Measurements from ENCODE around the gene SRC.

SRC gene

DNA sequence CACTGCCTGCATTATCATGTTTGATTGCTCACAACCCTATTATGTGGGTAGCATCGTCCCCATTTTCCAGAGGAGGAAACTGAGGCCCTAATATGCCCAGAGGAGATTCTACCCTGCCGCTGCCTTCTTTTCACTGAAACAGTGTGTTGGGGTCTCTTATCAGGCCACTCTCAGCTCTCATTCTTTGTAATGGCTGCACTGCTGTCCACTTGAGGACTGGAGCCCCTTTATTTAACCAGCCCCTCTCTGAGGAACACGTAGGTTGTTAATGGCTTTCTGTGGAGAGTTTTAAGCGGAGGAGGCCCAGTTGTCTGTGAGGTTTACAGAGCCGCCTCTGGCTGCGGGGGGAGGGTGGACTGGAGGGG lies 32.5 kb downstream of the SRC start:
- peak overlapping the region; percentile 55 for H3K27ac ChIP-seq
- no peak for DNase-seq (ENCODE audit: low spot score)
- TF ChIP-seq, protein P1, sequence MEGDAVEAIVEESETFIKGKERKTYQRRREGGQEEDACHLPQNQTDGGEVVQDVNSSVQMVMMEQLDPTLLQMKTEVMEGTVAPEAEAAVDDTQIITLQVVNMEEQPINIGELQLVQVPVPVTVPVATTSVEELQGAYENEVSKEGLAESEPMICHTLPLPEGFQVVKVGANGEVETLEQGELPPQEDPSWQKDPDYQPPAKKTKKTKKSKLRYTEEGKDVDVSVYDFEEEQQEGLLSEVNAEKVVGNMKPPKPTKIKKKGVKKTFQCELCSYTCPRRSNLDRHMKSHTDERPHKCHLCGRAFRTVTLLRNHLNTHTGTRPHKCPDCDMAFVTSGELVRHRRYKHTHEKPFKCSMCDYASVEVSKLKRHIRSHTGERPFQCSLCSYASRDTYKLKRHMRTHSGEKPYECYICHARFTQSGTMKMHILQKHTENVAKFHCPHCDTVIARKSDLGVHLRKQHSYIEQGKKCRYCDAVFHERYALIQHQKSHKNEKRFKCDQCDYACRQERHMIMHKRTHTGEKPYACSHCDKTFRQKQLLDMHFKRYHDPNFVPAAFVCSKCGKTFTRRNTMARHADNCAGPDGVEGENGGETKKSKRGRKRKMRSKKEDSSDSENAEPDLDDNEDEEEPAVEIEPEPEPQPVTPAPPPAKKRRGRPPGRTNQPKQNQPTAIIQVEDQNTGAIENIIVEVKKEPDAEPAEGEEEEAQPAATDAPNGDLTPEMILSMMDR (conservative IDR thresholded peaks at IDR 0.05; ENCODE audit: low read depth) = no peak
- POLR2A ChIA-PET (ENCODE audit: low non-redundant PET) = no interaction called here
- CTCF ChIA-PET = interaction anchor here (0.7 to 0.9 kb wide), 2 partner anchors 25 to 1280 kb away, joined by 4 to 8 read pairs; no protein-coding TSS in a partner anchor

DNA sequence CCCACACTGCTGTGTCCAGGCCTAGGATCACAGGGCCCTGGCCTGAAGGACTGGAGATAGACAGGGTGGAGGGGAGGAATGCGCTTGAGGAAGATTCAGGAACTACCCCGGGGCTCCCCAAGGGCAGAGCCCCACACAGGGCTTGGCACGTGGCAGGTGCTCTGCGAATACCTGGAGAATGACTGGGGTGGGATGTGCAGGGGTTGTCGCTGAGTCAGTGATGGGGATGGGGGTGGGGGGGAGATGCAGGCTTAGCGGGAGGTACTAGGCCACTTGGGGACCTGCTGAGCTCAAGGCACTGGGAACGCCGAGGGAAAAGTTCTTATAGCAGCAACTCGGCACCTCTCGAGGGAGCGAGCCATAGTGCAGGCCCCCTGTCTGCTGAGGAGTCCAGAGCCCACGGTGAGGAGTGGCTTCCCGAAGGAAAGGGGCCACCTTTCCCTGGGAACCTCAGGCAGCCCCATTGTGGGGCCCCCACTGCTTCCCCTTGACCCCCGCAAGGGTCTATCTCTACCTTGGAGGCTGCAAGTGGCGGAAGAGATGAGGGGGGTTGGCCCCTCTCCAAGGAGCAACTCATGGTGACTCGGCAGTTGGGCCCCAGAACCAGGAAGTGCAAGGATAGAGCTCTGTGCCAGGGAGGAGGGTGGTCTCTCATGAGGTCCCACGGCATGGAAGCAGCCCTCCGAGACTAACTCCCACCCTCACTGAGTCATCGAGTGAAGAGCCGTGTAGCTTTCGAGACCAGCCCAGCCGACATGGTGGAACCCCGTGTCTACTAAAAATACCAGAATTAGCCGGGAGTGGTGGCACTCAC lies 33.1 kb downstream of the SRC start:
- ChIA-PET POLR2A (ENCODE audit: low non-redundant PET) (interaction anchor here (0.6 to 0.9 kb wide), 2 partner anchors 16 to 90 kb away, joined by 3 to 8 read pairs; partner anchors contain the start of gene MANBAL), CTCF (interaction anchor here (1.0 kb wide), 1 partner anchor 9 kb away, joined by 4 read pairs; no protein-coding TSS in a partner anchor)
- TF ChIP-seq, protein P1 (conservative IDR thresholded peaks at IDR 0.05; ENCODE audit: low read depth) = no peak
- DNase-seq (ENCODE audit: low spot score) = peak; percentile 64
- H3K27ac ChIP-seq = peak overlapping the region; percentile 55

DNA sequence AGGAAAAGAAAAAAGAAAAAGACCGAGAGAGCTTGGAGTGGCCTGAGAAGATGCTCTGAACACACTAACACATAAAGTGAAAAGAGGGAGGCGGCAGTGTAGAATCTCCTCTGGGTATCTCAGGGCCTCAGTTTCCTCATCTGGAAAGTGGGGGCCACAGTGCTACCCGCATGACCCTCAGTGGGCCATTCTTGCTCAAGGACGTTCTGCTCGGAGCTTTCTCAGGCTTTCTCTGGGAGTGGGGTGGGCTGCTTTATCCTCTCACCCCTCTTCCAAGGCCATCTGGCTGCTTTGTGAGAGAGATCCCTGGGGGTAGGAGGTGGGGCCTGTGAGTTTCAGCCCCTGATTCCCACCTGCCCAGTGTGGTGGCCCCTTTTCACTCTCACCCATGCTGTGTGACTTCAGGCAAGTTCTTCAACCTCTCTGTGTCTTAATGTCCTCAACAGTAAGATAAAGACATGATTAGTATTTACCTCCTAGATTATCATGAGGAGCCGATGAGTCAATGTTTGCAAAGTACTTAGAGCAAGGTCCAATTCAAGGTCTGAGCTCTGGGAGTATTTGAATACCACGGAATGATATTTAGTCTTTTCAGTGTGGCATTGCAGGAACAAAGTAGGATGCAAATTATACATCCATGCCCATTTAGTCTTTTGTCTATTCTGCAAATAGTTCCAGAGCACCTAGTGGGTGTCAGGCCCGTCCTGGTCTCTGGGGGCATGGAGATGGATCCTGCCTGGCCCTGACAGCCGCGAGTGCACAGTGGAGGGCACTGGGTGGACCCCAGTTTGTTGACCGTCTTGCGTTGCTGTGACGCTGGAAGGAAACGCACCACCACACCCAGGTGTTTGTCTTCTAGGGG lies 34.3 kb downstream of the SRC start:
- peak overlapping the region; percentile 43 for H3K27ac ChIP-seq
- CTCF ChIA-PET = interaction anchor here (0.9 to 1.3 kb wide), 3 partner anchors 8 to 98 kb away, joined by 4 to 6 read pairs (median 4); no protein-coding TSS in a partner anchor
- TF ChIP-seq, protein P1 (conservative IDR thresholded peaks at IDR 0.05; ENCODE audit: low read depth) = no peak
- POLR2A ChIA-PET (ENCODE audit: low non-redundant PET) = interaction anchor here (0.6 kb wide), 2 partner anchors 18 to 168 kb away, joined by 5 to 8 read pairs; no protein-coding TSS in a partner anchor
- no peak for DNase-seq (ENCODE audit: low spot score)

DNA sequence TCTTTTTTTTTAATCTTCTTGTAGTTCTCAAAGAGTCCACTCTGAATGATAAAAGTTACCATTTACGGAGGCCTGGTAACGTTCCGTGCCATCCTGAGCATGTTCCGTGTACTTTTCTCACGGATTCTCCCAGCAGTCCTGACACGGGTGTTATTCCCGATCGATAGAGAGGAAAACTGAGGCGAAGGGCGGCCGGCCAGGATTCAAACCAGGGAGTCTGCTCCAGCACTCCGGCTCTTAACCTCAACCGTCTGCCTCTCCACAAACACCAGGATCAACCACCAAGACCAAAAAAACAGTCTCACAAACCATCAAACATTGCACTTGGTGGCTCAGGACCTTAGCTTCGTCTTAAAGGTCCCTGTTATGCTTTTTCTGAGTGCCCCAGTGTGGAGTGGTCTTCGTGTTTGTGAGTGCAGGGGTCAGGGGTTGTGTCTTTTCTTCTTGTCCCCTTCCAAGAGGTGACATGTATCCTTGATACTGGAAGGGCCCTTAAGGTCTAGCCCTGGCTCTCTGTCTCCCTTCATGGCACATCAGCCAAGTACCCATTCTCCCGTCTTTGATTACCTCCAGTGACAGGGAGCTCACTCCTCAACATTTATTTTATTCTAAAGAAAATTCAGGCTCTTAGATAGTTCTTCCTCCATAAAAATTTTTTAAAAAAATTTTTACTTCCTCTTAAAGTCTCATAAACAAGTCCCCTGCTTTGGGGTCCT lies 35.1 kb downstream of the SRC start:
- DNase-seq (ENCODE audit: low spot score) = no peak
- TF ChIP-seq, protein P1 (conservative IDR thresholded peaks at IDR 0.05; ENCODE audit: low read depth) = no peak
- CTCF ChIA-PET = interaction anchor here (0.9 to 1.3 kb wide), 4 partner anchors 10 to 104 kb away, joined by 3 to 7 read pairs (median 5); no protein-coding TSS in a partner anchor
- POLR2A ChIA-PET (ENCODE audit: low non-redundant PET) = interaction anchor here (0.7 kb wide), 1 partner anchor 32 kb away, joined by 3 read pairs; no protein-coding TSS in a partner anchor
- peak overlapping the region; percentile 43 for H3K27ac ChIP-seq

DNA sequence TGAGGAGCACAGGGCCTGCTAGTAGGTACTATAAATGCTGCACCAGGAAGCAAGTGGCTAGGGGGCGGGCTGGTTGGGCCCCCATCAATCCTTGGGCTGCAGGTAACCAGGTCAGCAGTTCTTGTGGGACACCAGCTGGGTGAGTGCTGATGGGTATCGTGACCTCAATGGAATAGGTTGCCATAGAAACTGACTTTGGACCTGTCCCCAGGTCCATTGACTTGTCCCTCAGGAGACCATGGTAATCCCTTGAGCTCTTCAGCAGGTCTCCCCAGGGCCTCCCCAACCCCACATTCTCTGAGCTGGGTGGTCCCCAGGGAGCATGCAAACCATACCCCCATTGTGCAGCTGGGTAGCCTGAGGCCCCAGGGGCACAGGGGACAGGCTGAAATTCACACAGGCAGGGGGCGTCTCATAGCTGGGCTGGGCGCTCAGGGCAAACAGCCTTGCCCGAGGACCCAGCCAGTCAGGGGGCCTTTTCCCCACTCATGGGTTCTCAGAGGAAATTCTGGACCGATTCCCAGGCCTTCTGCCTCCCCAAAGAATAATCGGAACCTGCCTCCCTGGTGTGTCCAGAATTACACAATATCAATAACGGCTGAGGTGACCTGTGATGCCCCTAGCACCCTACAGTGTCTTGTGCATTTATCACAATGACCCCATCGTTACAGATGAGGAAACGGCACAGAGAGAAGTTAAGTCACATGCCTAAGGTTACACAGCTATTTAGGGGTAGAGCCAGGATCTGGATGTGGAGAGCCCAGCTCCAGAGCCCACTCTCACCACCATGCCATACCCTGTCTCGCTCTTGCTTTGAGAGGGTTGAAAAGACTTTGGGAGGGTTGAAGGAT lies 35.9 kb downstream of the SRC start:
- H3K27ac ChIP-seq = peak overlapping the region; percentile 69
- CTCF ChIA-PET = interaction anchor here (0.9 to 1.0 kb wide), 3 partner anchors 11 to 105 kb away, joined by 3 to 7 read pairs (median 6); no protein-coding TSS in a partner anchor
- TF ChIP-seq, protein P1 (conservative IDR thresholded peaks at IDR 0.05; ENCODE audit: low read depth) = no peak
- POLR2A ChIA-PET (ENCODE audit: low non-redundant PET) = no interaction called here
- DNase-seq (ENCODE audit: low spot score) = no peak

Data from RWPE1 (cell line).